HT1080 (cell line): Measurements from ENCODE around the gene CHRM4. TPM values are rescaled to one million over a fixed set of nuclear protein-coding genes. Genes with fewer than 3 reads are reported as not detected.
A peak's percentile ranks its signal among the peaks of the same experiment; 100 is the strongest.

Source experiments
- DNase-seq: peaks from one replicate; pipeline ENCODE4 v3.0.0-alpha.2; 2015; ENCODE audit warnings: low read depth
- polyA plus RNA-seq, 2 experiments: library from polyadenylated mRNA; depleted of rRNA; stranded (reverse); fragments of >200 nt; gene quantifications; 2 replicates each; pipeline ENCODE4 v1.2.3, GENCODE V29; 2015
- total RNA-seq: library from RNA; depleted of rRNA; stranded (reverse); fragments of >200 nt; shearing (Covaris generic); gene quantifications from 2 replicates; pipeline ENCODE4 v1.2.3, GENCODE V29; 2014; rRNA removed

Gene CHRM4
- total RNA-seq, result 0.40 and 0.57 TPM in 2 replicates
- polyA plus RNA-seq (2015; cell fraction: cytosol; rRNA removed), result 0.42 and 0.59 TPM in 2 replicates
- polyA plus RNA-seq (2015; cell fraction: nucleus; rRNA removed), result 0.35 and 0.40 TPM in 2 replicates

DNA sequence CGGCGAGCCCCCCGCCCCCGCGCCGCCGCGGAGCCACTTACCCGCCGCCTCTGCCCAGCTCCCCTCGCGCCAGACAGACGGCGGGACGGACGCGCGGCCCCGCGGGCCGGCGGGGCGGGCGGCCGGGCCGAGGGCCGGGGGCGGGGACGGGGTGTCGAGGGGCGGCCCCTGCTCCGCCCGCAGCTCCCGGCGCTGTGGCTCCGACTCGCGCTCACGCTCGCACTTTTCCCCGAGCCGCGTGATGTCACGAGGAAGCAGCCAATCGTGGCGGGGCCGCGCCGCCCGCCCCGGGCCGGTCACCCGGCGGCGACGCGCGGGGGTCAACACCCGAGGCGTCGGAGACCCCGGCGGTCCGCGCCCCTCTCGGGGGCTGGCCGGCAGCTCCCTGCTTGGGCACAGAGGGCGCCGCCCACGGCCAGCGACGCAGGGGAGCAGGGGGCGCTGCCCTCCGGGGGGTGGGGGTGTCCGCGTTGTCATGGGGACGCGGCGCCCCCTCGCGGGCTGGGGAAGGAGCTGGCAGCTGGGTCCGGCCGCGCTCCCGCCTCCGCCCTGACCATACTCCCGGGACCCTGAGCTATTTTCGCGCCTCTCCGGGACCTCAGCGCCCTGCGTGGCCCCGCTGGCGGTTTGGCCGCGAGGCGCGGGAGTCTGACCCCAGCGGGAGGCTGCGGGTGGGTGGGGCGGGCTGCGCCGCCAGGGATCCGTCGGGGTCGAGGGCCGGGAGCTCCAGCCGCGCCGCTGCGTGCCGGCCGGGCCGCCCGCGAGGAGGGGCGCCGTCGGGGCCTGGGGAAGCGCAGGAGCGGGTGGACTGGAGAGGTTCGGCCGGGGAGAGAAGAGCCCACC, at the start of gene CHRM4:
CHRM4 (minus strand) TSS at position 199 of the 843 bp plus-strand sequence. CDS start 5,219 bp downstream, outside the sequence.
- peak; percentile 59 for DNase-seq

DNA sequence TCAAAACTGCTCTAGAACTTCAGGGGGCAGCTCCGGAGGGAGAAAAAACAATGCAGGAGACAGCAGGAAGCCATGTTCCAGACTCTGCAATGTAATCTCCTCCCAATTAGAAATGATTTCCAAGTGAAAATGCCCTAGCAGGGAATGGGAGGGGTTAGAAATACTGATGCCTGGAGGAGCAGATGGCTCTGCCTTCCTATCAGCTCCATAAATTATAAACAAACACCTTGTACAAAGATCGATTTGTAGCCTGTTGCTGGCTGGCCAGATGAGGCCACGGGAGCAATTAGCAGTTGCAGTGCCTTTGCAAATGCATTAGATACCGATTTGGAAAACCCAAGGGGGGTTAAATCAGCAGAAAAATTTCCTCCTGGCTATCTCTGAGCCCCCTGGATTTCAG, 46.6 kb upstream of the CHRM4 start:
- no peak for DNase-seq

DNA sequence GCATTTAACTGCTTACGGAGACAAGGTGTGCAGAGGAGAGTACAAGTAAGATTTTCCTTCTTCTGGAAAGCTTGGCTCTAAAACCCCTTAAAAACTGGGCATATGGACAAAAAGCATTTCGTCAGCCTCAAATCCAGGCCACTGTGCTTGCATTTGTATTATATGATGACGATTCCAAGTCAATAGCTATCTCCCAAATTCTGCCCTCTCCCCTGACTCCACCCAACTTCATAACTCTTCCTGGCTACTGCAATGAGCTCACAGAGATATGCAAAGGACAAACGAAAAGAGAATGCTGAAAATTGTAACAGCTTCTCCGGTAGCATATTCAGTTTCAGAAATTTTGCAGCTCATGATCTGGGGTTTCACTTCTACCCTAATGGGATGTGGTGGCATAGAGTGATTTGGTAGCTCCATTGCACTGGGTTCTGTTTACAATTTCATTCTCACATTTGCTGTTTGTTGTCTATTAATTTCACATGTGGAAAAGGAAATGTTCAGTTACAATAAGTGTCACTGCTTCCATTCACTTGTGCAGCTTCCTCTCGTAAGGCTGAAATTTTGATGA, 45.6 kb upstream of the CHRM4 start:
- DNase-seq, result no peak

DNA sequence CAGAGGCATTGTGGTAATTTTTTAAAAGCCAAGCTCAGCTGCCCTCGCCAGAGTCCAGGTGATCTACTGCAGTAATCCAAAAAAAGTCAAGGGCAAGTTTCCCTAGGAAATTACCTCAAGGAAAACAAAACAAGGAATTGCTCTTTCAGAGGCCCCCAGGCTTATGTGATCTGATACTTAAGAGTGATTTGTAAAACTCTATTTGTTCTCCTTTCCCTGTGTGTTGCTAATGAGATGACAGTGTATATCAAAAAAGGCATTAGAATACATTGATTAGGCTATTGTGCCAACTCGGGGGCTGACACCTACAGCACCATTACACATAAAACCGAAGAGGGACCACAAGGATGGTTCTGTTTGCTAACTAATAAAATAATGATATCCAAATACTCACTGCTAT, 44.5 kb upstream of the CHRM4 start:
- no peak for DNase-seq

DNA sequence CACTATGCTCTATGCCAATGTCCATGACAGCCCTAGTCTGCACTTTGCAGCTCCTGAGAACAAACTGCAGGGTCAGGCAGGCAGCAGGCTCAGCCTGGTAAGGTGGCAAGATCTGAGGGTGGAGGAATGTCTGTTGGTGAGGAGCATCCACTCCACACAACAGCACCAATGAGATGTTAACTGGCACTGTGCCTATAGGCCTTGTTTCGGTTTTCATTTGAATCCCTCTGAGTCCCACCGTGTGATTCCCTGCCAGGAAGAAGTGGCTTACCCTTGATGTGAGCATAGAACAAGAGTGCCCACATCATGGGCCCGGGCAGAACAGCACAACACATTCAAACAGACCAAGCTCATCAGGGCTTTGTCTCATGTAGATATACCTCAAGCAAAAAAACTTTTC, 44.1 kb upstream of the CHRM4 start:
- DNase-seq, result no peak

DNA sequence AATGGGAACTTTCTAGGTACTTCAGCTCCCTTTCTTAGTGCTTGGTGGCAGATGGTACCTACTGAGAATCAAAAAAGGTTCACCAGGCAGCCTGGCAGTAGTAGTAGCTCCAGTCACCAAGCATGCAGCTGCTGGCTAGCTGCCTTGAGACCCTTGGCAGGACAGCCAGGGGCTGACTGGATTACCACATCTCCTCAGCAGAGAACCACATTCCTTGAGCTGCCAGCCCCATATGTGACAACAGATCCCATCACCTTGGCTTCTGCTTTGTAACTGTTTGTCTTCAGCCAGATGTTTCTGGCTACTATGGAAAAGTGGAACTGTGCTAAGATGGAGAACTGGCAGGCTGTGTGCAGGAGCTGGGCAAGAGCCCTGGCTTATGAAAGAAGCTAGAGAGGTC, 39.6 kb upstream of the CHRM4 start:
- DNase-seq, result no peak

DNA sequence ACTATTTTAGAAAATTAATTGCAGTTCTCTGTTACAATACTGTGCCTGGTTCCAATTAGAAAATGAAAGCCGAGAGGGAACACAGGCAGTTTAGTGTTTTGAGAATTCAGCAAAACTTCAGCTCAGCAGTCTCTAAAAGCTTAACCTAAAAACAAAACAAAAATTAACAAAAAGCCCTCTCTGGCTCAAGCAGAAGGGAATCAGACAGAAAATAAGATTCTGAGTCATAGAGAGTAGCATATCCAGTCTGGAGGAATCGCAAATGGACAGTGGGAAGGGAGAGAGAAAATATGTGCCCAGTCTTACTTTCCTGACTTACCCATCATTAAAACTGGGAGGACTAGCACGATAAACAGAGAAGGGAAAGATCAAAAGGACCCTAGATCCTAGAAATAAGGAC, 38.1 kb upstream of the CHRM4 start:
- DNase-seq, result no peak

DNA sequence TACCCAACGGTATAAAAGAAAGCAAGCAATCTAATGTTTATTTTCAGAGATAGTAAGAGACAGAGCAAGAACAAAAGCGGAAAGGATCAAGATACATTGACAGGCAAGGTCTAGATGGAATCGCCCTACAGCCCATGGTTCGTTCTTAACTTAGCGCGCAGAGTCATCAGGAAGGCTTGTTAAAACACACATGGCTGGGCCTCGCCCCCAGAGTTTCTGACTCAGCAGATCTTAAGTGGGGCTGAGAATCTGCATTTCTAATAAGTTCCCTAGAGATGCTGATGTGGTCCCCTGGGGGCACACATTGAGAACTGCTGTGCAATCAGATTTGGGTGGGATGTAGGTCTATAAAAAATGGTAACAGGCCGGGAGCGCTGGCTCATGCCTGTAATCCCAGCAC, 35.8 kb upstream of the CHRM4 start:
- DNase-seq, result no peak

DNA sequence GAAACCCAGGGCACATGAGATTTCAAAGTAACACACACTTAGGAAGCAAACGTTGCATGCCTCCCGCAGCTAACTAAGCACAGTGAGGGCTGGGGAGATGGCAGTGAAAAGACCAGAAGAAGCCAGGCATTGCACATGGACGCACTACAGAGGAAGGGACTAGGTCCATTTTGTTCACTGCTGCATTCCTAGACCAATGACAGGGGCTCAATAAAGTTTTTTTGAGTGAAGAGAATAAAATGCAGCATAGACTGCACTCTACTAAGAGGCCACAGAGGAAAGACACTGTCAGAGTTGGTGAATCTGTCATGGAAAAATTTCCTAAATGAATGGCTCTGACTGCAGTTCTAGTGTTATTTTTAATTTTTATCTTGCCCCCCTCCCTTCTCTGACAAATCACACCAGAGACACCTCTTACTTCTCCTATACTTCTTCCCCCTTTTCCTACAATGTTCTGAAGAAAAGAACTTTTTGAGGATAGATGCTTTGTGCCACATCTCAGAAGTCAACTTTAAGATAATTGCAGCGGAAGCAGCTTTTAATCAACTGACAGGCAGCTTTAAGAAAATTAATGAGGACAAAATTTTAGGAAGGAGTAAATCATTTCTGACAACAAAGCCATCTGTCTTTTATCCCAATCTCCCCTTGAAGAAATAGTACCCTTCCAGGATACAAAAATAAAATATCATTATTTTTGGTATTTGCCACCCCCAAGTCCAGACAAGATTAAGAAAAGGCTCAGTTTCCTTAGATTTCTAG, 34.8 kb upstream of the CHRM4 start:
- no peak for DNase-seq

DNA sequence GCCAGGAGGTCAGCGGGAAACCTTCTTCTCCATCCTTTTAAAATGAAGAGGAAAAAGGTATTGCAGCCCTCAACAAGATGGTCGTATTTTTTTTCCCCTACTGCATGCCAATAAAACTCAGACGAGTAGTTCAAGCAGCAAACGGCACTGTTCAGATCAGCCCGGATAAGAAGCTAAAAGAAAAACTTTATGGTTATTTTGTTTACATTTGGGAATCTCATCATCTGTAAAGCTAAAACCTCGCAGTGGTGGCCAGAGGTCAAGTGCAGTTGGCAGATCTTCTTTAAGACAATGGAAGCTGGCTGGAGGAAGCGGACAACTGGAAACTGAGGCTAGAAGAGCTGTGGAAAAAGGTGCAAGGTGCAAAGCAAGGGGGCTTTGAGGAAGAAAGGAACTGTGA, 31.0 kb upstream of the CHRM4 start:
- no peak for DNase-seq

DNA sequence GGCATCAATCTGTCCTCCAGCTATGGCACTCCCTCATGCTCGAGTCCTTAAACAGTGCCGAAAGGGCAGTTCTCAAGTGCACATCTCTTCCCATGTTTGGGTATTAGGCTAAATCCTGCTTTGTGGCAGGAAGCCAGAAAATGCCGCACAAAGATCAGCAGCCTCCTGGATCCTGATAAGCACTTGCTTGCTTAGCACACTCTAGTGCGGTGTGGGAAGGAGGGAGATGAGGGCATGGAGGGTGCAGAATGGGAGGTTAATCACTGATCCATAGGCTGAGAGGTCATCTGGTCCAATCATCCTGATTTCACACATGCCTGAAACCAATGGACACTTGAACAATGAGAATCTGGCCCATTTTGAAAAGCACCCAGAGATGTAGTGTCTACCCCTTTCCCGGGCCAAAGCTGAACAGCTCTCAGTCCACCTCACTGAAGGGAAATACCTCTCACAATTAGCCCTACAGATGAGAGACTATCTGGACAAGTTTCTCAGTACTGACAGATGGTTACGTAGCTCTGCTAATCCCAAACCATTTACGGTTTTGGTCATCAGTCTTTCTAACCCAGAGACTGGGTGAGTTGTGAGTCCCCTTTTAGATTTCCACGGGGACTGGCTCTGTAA, 29.8 kb upstream of the CHRM4 start:
- no peak for DNase-seq

DNA sequence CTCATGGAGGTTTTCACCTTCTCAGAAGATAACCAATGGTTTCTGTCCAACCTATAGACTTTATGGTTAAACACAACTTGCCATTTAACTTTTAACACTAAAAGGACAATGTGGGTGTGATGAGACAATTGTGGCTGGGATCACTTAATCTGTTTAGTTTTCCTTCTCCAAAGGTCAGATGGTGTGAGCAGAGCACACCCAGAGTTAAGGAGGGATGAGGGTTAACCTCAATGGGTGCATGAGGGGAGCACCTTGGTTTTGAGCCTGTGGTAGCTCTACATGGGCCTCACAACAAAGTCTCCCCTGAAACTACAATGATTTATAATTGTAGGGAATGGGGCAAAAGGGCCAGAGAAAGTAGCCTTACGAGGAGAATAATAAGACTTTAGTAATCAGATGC, 28.9 kb upstream of the CHRM4 start:
- DNase-seq, result no peak

DNA sequence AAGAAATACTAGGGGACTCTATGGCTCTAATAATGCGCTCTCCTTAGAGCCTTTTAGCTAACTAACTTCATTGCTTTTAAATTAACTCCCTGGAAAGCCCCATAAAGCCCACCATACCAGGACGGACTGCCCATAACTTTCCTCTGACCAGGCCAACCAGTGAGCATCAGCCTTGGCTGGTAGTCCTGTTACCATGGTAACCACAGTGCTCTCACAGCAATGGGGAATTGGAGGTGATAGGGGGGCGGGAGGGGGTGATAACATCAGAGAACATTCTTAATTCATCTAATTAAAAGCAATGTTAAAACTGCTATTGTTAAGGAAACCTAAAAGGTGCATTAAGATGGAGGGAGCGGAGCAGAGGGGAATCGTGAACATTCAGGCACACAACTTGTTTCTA, 27.2 kb upstream of the CHRM4 start:
- no peak for DNase-seq

DNA sequence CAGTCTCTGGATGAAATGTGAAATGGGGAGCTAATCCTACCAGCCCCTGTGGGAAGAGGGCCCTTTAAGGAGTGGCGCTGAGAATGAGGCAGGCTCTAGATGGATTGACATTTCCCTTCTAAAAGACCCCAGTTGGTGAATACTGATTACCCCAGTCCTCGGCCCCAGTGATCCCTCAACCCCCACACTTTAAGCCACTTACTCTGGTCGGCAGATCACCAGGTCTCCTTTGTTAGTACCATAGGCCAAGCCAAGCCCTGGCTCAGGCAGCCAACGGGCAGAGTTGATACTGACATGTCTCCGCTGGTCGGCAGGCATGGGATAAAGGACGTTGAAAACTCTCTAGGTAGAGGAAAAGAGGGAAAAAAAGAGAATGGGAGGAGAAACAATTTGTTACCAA, 26.1 kb upstream of the CHRM4 start:
- no peak for DNase-seq

DNA sequence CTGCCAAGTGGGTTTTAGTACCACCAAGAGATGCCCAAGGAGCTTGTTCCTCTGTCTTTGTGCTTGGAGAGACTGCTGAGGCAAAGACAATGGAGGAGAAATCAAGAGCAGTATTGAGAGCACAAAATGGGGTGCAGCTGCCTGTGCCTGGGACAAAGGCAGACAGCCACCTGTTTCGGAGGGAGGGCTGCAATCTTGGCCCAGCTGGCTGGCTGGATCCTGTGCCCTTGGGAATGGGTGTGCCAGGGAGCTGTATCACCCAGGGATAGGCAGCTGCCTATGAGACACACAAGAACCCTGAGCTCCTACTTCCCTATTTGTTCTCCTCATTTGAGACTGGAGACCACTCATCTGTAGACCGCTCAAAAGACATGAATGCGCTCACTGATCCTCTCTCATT, 23.3 kb upstream of the CHRM4 start:
- DNase-seq, result no peak

DNA sequence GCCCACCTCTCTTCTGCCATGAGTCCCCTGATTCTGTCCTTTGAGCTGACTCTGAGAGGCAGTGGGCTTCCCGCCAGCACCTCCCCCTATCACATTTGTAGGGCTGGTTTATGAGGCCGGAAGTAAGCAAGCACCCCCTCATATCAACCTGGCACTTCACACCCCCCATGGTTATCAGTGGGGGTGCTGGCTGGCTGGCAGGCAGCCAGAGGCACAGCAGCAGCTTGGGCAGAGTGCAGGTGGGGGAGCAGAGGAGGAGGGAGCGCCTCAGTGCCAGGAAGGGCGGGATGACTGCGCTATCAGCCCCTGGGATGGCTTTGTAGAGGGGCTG, 22.9 kb upstream of the CHRM4 start:
- DNase-seq, result no peak

DNA sequence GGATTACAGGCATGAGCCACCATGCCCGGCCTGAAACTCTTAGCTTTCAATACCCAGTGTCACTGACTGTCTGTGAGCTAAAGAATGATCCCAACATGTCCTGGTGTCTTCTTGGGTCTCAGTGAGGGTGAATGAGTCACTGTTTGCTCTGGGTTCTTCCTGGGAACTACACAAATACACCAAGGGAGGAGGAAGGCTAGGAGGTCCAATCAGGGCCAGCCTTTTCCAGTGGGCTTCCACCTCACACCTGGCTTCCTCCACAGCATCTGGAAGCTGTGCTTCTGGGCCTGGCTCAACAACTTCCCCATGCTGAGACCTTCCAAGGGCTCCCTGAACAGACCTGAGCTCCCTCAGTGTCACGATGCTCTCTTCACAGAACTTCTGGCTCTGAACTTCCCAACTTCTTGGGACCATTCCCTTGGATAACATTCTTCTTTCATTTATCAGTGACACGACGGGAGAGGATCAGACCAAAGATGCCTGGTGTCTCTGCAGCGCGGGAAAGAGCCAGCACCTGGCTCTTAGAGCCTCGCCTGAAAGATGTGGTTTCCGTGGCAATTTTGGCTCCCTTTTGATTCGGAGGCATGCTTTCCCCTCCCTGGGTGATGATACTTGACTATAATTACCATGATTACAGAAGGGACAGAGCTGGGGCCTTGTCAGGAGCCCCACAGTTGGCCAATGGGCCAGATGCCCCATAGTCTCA, 22.3 kb upstream of the CHRM4 start:
- DNase-seq, result peak; percentile 62

DNA sequence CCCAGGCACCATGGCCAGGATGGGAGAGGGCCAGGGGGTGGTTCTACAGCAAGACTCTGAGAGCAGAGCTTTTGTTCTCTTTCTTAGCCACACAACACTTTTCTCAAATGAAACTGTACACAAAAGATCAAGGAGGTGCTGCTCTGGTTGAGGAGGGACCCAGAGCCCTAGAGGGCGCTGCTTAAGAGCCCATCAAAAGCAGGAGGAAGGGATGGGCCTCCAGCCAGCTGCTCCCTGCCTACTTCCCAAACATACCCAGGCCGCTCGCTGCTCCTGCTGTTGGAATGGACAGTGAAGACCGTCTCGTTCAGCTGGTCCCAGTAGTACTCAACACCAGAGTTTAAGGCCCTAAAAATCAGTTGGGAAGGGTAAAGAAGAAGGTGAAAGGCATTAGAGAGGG, 18.4 kb upstream of the CHRM4 start:
- DNase-seq, result peak; percentile 32

DNA sequence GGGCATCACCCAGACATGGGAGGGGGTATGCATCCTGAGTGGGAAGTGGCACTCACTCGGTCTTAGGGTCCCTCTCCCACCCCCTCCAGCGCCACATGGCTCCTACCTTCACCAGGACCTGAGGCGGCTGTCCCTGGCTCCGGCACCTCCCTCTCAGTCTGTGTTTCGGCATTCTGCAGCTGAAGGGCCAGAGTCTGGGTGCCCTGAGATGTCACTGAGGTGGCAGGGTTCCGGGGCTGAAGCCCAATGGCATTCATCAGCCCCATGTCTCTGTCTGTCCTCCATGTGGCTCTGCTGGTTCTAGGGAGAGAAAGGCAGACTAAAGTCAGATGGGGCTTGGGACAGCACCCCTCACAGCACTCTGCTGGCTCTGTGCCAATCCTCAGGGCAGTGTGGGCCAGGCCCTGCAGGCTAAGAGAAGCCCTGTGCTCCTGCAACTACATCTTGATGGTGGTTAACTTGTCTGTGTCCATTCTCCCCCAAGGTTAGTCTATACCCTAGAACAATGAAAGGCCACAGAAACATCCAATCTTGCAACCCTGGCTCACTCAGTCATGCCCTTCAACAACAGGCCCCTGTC, 16.9 kb upstream of the CHRM4 start:
- DNase-seq, result no peak

DNA sequence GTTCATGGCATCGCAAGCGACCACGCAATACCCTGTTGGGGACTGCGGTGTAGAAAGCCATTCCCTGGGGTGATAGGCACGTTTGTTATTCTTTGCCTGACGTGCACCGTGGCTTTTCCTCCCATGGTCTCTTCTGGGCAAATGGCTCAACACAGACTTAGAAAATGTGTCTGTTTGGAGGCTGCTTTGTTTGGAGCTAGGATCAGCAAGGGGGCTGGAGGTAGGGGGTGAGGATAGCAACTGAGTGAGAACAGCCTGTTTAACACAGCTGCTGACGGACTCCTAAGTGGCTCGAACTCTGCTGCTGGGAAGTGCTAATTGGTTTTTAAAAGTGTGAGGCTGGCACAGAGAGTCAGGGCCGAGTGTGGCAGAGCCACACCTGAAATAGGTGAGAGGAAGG, 16.1 kb upstream of the CHRM4 start:
- no peak for DNase-seq

DNA sequence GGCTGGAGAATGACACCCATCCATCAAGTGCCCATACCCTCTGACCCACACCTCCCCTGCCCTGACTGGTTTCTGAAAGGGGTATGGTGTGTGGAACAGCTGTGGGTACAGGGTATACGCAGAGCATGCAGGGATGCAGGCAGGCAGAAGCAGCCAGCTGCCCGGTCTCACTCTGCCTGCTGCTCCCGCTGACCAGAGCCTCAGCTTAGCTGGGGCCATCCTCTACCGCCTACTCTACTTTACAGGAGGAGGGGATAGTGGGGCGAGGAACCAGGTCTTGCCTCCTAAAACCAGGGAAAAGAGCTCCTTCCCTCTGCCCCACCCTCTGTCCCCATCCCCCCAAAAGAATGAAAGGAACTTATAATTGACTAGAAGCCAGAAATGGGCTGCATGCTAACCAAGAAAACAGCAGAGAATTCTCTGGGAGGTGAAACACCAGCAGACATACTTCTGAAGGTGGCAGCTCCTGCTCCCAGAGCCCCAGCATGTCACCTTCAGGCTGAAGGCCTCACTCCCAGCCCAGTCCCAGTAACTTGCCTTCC, 13.0 kb upstream of the CHRM4 start:
- DNase-seq, result no peak
